Natural killer cell (primary cell): ENCODE measurements around the gene CAST. TPM values are rescaled to one million over a fixed set of nuclear protein-coding genes. Genes with fewer than 3 reads are reported as not detected.

Experiments
- ATAC-seq, 3 donors: fragments of 150-1000 bp in 2 of 3; fragments of 200-7000 bp in 1 of 3; cut with Tn5 transposase; 1 replicate in 1 of 3; 2 replicates in 2 of 3; pipeline ENCODE4 v1.10.0; 2021; ENCODE audit warnings: mild to moderate bottlenecking in 2 of 3, moderate library complexity in 2 of 3
- DNase-seq, 2 donors: peaks; one replicate each; pipeline versions ENCODE4 v3.0.0 to v3.0.0-alpha.2; 2013 to 2021; ENCODE audit warnings: mixed read lengths in 1 of 2
- H3K27ac ChIP-seq: one replicate; pipeline ENCODE4 v1.5.1; 2013; ENCODE audit warnings: mild to moderate bottlenecking, low read length
- H3K27me3 ChIP-seq: one replicate; pipeline ENCODE4 v1.6.1; 2013; ENCODE audit warnings: low read length; ENCODE audit not compliant: control insufficient read depth, insufficient read depth
- H3K36me3 ChIP-seq: one replicate; pipeline ENCODE4 v1.6.1; 2013; ENCODE audit warnings: low read length; ENCODE audit not compliant: control insufficient read depth, insufficient read depth
- H3K4me1 ChIP-seq: one replicate; pipeline ENCODE4 v1.6.1; 2013; ENCODE audit warnings: low read length; ENCODE audit not compliant: control insufficient read depth, insufficient read depth
- H3K4me3 ChIP-seq: one replicate; pipeline ENCODE4 v1.5.1; 2013; ENCODE audit warnings: low read length
- H3K9me3 ChIP-seq: one replicate; pipeline ENCODE4 v1.6.1; 2013; ENCODE audit warnings: low read length; ENCODE audit not compliant: control insufficient read depth, insufficient read depth
- H3K27ac Mint-ChIP-seq, 2 donors: one replicate each; pipeline ENCODE4 v1.8.0; 2022; ENCODE audit warnings: mild to moderate bottlenecking in 2 of 2, mixed read lengths in 2 of 2, moderate library complexity in 1 of 2
- H3K27me3 Mint-ChIP-seq, 2 donors: one replicate each; pipeline ENCODE4 v1.8.0; 2022; ENCODE audit warnings: low read depth in 2 of 2, mixed read lengths in 2 of 2
- H3K36me3 Mint-ChIP-seq: one replicate; pipeline ENCODE4 v1.8.0; 2022; ENCODE audit warnings: mixed read lengths
- H3K4me1 Mint-ChIP-seq, 2 donors: one replicate each; pipeline ENCODE4 v1.8.0; 2022; ENCODE audit warnings: mixed read lengths in 2 of 2
- H3K4me3 Mint-ChIP-seq: one replicate; pipeline ENCODE4 v1.8.0; 2022; ENCODE audit warnings: mild to moderate bottlenecking, moderate library complexity, mixed read lengths
- H3K9me3 Mint-ChIP-seq, 2 donors: one replicate each; pipeline ENCODE4 v1.8.0; 2022; ENCODE audit warnings: mixed read lengths in 2 of 2
- CTCF ChIP-seq: fragments of 200-600 bp; IDR thresholded peaks from one replicate; pipeline ENCODE4 v1.8.0; 2022; ENCODE audit warnings: antibody characterized with exemption
- WGBS: methylation state at CpG from one replicate; pipeline ENCODE4 v1.1.7; 2013; ENCODE audit warnings: missing lambda C conversion rate; ENCODE audit not compliant: insufficient coverage; 5-methylcytosine and 5-hydroxymethylcytosine counted together
- intact Hi-C: fragments of 100-400 bp; cut with micrococcal nuclease; formaldehyde crosslinking; loops from one replicate; pipeline ENCODE4 v1.14.2; 2022
- total RNA-seq, 4 donors: library from RNA; stranded (reverse); fragments of 120-200 nt in 1 of 4; gene quantifications; one replicate each; pipeline versions ENCODE4 v1.2.3 to v1.2.4, GENCODE V29; 2013 to 2022

Gene CAST
- total RNA-seq, 3 donors from 2014 or later (not counting 1 experiment from before 2014, with no cell fraction given), result 364 to 414 (median 376) TPM

- DNase-seq (peak; percentile 44 to 90), ATAC-seq (peak; percentile 85 to 89 (median 88))
- Mint-ChIP-seq H3K36me3 (no peaks in the 10 kb centered on the region), H3K27ac (peak overlapping the region; percentile 96), H3K27me3 (no peaks in the 10 kb centered on the region), H3K4me1 (peaks cover 41 to 43% of the 10 kb centered on the region in 2 donors), H3K4me3 (peak overlapping the region; percentile 89), H3K9me3 (no peaks in the 10 kb centered on the region)
- H3K4me3 ChIP-seq, result peak overlapping the region; percentile 37
- H3K9me3 ChIP-seq, result no peaks in the 10 kb centered on the region
- H3K4me1 ChIP-seq, result peaks cover 30% of the 10 kb centered on the region
- H3K27me3 ChIP-seq, result no peaks in the 10 kb centered on the region
- TF ChIP-seq CTCF, result no peak
- no peaks in the 10 kb centered on the region for H3K36me3 ChIP-seq
- H3K27ac ChIP-seq, result peak overlapping the region; percentile 89
- intact Hi-C loops, result loop anchor here (1.0 to 5.0 kb wide), 2 partner anchors 8 to 159 kb away; no protein-coding TSS in a partner anchor
- WGBS, result 0% methylated on average over 6 of the region's 6 CpGs
These were observed 154.3 kb downstream of the CAST start for GRCh38 chr5:96816411-96816939.

GRCh38 chr5:96816991-96817390 lies 154.8 kb downstream of the CAST start:
- Mint-ChIP-seq H3K4me3 (peak overlapping the region; percentile 89), H3K9me3 (no peaks in the 10 kb centered on the region), H3K27ac (peak overlapping the region; percentile 96), H3K36me3 (no peaks in the 10 kb centered on the region), H3K4me1 (peaks cover 41 to 43% of the 10 kb centered on the region in 2 donors), H3K27me3 (no peaks in the 10 kb centered on the region)
- H3K4me1 ChIP-seq, result peaks cover 30% of the 10 kb centered on the region
- H3K27me3 ChIP-seq, result no peaks in the 10 kb centered on the region
- peak; percentile 35 to 49 (median 39) for ATAC-seq
- TF ChIP-seq CTCF, result no peak
- H3K27ac ChIP-seq, result peak overlapping the region; percentile 89
- 0% methylated on average over 1 of the region's 1 CpG for WGBS
- intact Hi-C loops, result loop anchor here (1.0 to 5.0 kb wide), 2 partner anchors 9 to 160 kb away; no protein-coding TSS in a partner anchor
- H3K9me3 ChIP-seq, result no peaks in the 10 kb centered on the region
- peak in 1 of 2 donors; percentile 53 for DNase-seq
- H3K4me3 ChIP-seq, result peak overlapping the region; percentile 37
- H3K36me3 ChIP-seq, result no peaks in the 10 kb centered on the region

GRCh38 chr5:96817506-96817905 lies 155.3 kb downstream of the CAST start:
- peak overlapping the region; percentile 89 for H3K27ac ChIP-seq
- intact Hi-C loops, result loop anchor here (5.0 kb wide), 1 partner anchor 160 kb away; no protein-coding TSS in a partner anchor

More at GRCh38 chr5:96817506-96817905, 155.3 kb downstream of the CAST start:
- H3K36me3 ChIP-seq, result no peaks in the 10 kb centered on the region
- peak overlapping the region; percentile 96 for H3K27ac Mint-ChIP-seq
- no peaks in the 10 kb centered on the region for H3K27me3 ChIP-seq
- DNase-seq (no peak), ATAC-seq (no peak)
- H3K4me3 Mint-ChIP-seq, result peak overlapping the region; percentile 89
- no peaks in the 10 kb centered on the region for H3K36me3 Mint-ChIP-seq
- H3K9me3 ChIP-seq, result no peaks in the 10 kb centered on the region
- H3K4me3 ChIP-seq, result peak overlapping the region; percentile 37
- no peaks in the 10 kb centered on the region for H3K27me3 Mint-ChIP-seq
- TF ChIP-seq CTCF, result no peak
- H3K9me3 Mint-ChIP-seq, result no peaks in the 10 kb centered on the region
- H3K4me1 Mint-ChIP-seq, result peaks cover 41 to 43% of the 10 kb centered on the region in 2 donors
- 39% methylated on average over 2 of the region's 2 CpGs for WGBS
- H3K4me1 ChIP-seq, result peaks cover 30% of the 10 kb centered on the region
